Sigmoid colon (tissue), 7 donors: ENCODE data around the gene MPEG1. TPM values are rescaled to one million over a fixed set of nuclear protein-coding genes. Genes with fewer than 3 reads are reported as not detected.

Source experiments
- DNase-seq: peaks from one replicate; pipeline ENCODE4 v3.0.0-alpha.2; 2019
- H3K27ac ChIP-seq, 4 donors: fragments of 200-600 bp; sonication (generic); one replicate each; pipeline ENCODE4 v1.5.1; 2016 to 2019; ENCODE audit warnings: mild to moderate bottlenecking in 1 of 4
- H3K27me3 ChIP-seq, 3 donors: fragments of 200-600 bp; sonication (generic); one replicate each; pipeline ENCODE4 v1.5.1; 2019; ENCODE audit warnings: mild to moderate bottlenecking in 1 of 3
- H3K36me3 ChIP-seq, 4 donors: fragments of 200-600 bp; sonication (generic); one replicate each; pipeline ENCODE4 v1.5.1; 2016 to 2019
- H3K4me1 ChIP-seq, 4 donors: fragments of 200-600 bp; sonication (generic); one replicate each; pipeline ENCODE4 v1.5.1; 2017 to 2019
- H3K4me3 ChIP-seq, 4 donors: fragments of 200-600 bp; sonication (generic); one replicate each; pipeline ENCODE4 v1.5.1; 2017 to 2019; ENCODE audit warnings: mild to moderate bottlenecking in 2 of 4, moderate library complexity in 1 of 4
- H3K9me3 ChIP-seq, 4 donors: fragments of 200-600 bp in 3 of 4; sonication (generic) in 3 of 4; one replicate each; pipeline versions ENCODE4 v1.5.1 to v1.6.1; 2013 to 2019
- CTCF ChIP-seq, 4 experiments: fragments of 450-650 bp in 3 of 4; fragments of 200-600 bp in 1 of 4; IDR thresholded peaks; one replicate each; pipeline ENCODE4 v1.5.1; 2016 to 2019; ENCODE audit warnings: antibody characterized with exemption in 4 of 4, mild to moderate bottlenecking in 3 of 4, moderate library complexity in 2 of 4
- EP300 ChIP-seq, 4 donors: sonication (generic); formaldehyde crosslinking; IDR thresholded peaks; one replicate each; pipeline ENCODE4 v1.6.1; 2017; ENCODE audit warnings: antibody characterized with exemption in 4 of 4
- POLR2A ChIP-seq, 2 donors: fragments of 450-650 bp; IDR thresholded peaks; one replicate each; pipeline ENCODE4 v1.6.1; 2016; ENCODE audit warnings: antibody characterized with exemption in 2 of 2, mild to moderate bottlenecking in 2 of 2, moderate library complexity in 2 of 2
- POLR2AphosphoS5 ChIP-seq, 4 donors: sonication (generic); formaldehyde crosslinking; IDR thresholded peaks; one replicate each; pipeline ENCODE4 v1.6.1; 2017; ENCODE audit warnings: antibody characterized with exemption in 4 of 4
- WGBS, 2 donors: extraction: QIAGEN DNeasy Blood & Tissue Kit; methylation state at CpG; one replicate each; pipeline ENCODE4 v1.1.7; 2013; 5-methylcytosine and 5-hydroxymethylcytosine counted together
- intact Hi-C: fragments of 100-400 bp; cut with DNase I; formaldehyde crosslinking; loops from one replicate; pipeline ENCODE4 v1.15.1; 2023
- polyA plus RNA-seq, 3 donors: library from polyadenylated mRNA; stranded (reverse); fragments of 200-250 nt; gene quantifications; one replicate each; pipeline ENCODE4 v1.2.3, GENCODE V29; 2013
- small RNA-seq, 3 donors: library from RNA; depleted of rRNA; stranded (forward); fragments of <200 nt; gene quantifications; one replicate each; pipeline ENCODE3, GENCODE V24; 2016
- total RNA-seq, 4 donors: library from RNA; depleted of rRNA; stranded (reverse); fragments of >200 nt; gene quantifications; one replicate each; pipeline ENCODE4 v1.1.0, GENCODE V29; 2016
- donor health status: healthy with polysubstance abuse.
- donor health status: Bipolar disorder and iron deficiency.
- donor health status: healthy.

The MPEG1 gene
- total and polyA plus RNA-seq, 7 donors, result 8.0 to 63.8 (median 15.6) TPM

- H3K27me3 ChIP-seq, result no peaks in the 10 kb centered on the region
- no peaks in the 10 kb centered on the region for H3K9me3 ChIP-seq
- TF ChIP-seq CTCF (IDR thresholded peaks at IDR 0.05), result no peak
- no peak for TF ChIP-seq POLR2AphosphoS5 (IDR thresholded peaks at IDR 0.05)
- TF ChIP-seq POLR2A (IDR thresholded peaks at IDR 0.05), result no peak
- no peak for TF ChIP-seq EP300 (IDR thresholded peaks at IDR 0.05)
- WGBS, 2 donors, result 0 to 1% methylated on average over 70 of the region's 70 CpGs
- DNase-seq, result no peak
- H3K27ac ChIP-seq, result peak overlapping the region; percentile 56 to 75 (median 66)
- intact Hi-C loops, result loop anchor here (1.0 to 10.0 kb wide), 2 partner anchors 36 to 512 kb away; no protein-coding TSS in a partner anchor
- H3K36me3 ChIP-seq, result no peaks in the 10 kb centered on the region
- peak overlapping the region; percentile 40 to 73 (median 58) for H3K4me3 ChIP-seq
- H3K4me1 ChIP-seq, result peaks cover 0 to 20% (median 16%) of the 10 kb centered on the region in 4 donors
Measured at GRCh38 chr11:59172345-59173079, 40.2 kb downstream of the MPEG1 start.

- WGBS, 2 donors, result 0 to 1% methylated on average over 64 of the region's 64 CpGs
- intact Hi-C loops, result loop anchor here (1.0 to 10.0 kb wide), 3 partner anchors 37 to 513 kb away; no protein-coding TSS in a partner anchor
- peak within 1 kb of the TSS; percentile 56 to 75 (median 66) for H3K27ac ChIP-seq
Measured at GRCh38 chr11:59171508-59172322, 41.0 kb downstream of the MPEG1 start, which contains the start of gene DTX4. Gene DTX4 (plus strand): TSS chr11:59172132. CDS start chr11:59172596, 464 bp downstream.

GRCh38 chr11:59164028-59164427 is 48.7 kb downstream of the MPEG1 start:
- Histone ChIP-seq H3K36me3 (no peaks in the 10 kb centered on the region), H3K4me3 (no peak overlapping the region), H3K27me3 (no peaks in the 10 kb centered on the region), H3K27ac (no peak overlapping the region), H3K4me1 (no peaks in the 10 kb centered on the region), H3K9me3 (no peaks in the 10 kb centered on the region)
- no peak for DNase-seq
- intact Hi-C loops, result no loop called here
- TF ChIP-seq POLR2A (IDR thresholded peaks at IDR 0.05) (no peak), POLR2AphosphoS5 (IDR thresholded peaks at IDR 0.05) (no peak), CTCF (IDR thresholded peaks at IDR 0.05) (no peak), EP300 (IDR thresholded peaks at IDR 0.05) (no peak)
- 66 to 86% methylated on average over 3 of the region's 3 CpGs for WGBS, 2 donors

More at GRCh38 chr11:59171508-59172322, 41.0 kb downstream of the MPEG1 start, which contains the start of gene DTX4:
- peak; percentile 96 for DNase-seq
- H3K36me3 ChIP-seq, result no peaks in the 10 kb centered on the region
- TF ChIP-seq CTCF (IDR thresholded peaks at IDR 0.05), result peak; percentile 77 to 91 (median 87)
- TF ChIP-seq POLR2A (IDR thresholded peaks at IDR 0.05), result no peak
- peak in 2 of 4 donors; percentile 25 to 46 for TF ChIP-seq POLR2AphosphoS5 (IDR thresholded peaks at IDR 0.05)
- TF ChIP-seq EP300 (IDR thresholded peaks at IDR 0.05), result no peak
- H3K4me3 ChIP-seq, result peak within 1 kb of the TSS; percentile 40 to 73 (median 58)
- H3K4me1 ChIP-seq, result peaks cover 0 to 20% (median 16%) of the 10 kb centered on the region in 4 donors
- H3K27me3 ChIP-seq, result no peaks in the 10 kb centered on the region
- no peaks in the 10 kb centered on the region for H3K9me3 ChIP-seq

Small RNA genes within 50 kb of the gene (small RNA-seq; reads per million reads assigned to genes)
- gene RN7SL42P, result 0 reads per million in 3 donors

Other genes starting within 250 kb of the MPEG1 start
- gene GLYATL1B, start 126.6 kb downstream of the MPEG1 start, total RNA-seq, result not detected
- not detected for gene GLYATL1B, start 126.6 kb downstream of the MPEG1 start, polyA plus RNA-seq
- under 1 TPM in 2 of 4 donors, not detected in 2; 0.27 to 0.36 TPM for gene FAM111B, start 105.7 kb downstream of the MPEG1 start, total RNA-seq
- gene FAM111B, start 105.7 kb downstream of the MPEG1 start, polyA plus RNA-seq, result 1 to 10 TPM; 1.8 to 6.8 (median 2.1) TPM
- 10 to 100 TPM; 26.0 to 33.4 (median 29.0) TPM for gene FAM111A, start 70.1 kb downstream of the MPEG1 start, total RNA-seq
- gene FAM111A, start 70.1 kb downstream of the MPEG1 start, polyA plus RNA-seq, result 10 to 100 TPM in 1 of 3 donors, 1 to 10 TPM in 2; 6.6 to 22.1 (median 9.0) TPM
- gene DTX4, start 40.8 kb downstream of the MPEG1 start, total RNA-seq, result 1 to 10 TPM; 3.5 to 7.8 (median 4.1) TPM
- gene DTX4, start 40.8 kb downstream of the MPEG1 start, polyA plus RNA-seq, result 10 to 100 TPM; 21.0 to 29.0 (median 24.7) TPM
- not detected for gene OR5AN1, start 146.0 kb upstream of the MPEG1 start, total RNA-seq
- not detected for gene OR5AN1, start 146.0 kb upstream of the MPEG1 start, polyA plus RNA-seq
- not detected for gene OR5A2, start 213.5 kb upstream of the MPEG1 start, total RNA-seq
- gene OR5A2, start 213.5 kb upstream of the MPEG1 start, polyA plus RNA-seq, result not detected
- gene OR5A1, start 223.5 kb upstream of the MPEG1 start, total RNA-seq, result not detected
- not detected for gene OR5A1, start 223.5 kb upstream of the MPEG1 start, polyA plus RNA-seq
- gene OR4D6, start 244.0 kb upstream of the MPEG1 start, total RNA-seq, result not detected
- gene OR4D6, start 244.0 kb upstream of the MPEG1 start, polyA plus RNA-seq, result not detected